GM10266 (cell line): ENCODE data around the gene PRSS21.
A peak's percentile ranks its signal among the peaks of the same experiment; 100 is the strongest.

Experiments used
- DNase-seq: peaks from one replicate; pipeline ENCODE4 v3.0.0; 2012; ENCODE audit errors: extremely low spot score
- CTCF ChIP-seq: IDR thresholded peaks from 2 replicates; pipeline ENCODE4 v1.5.1; 2012; ENCODE audit warnings: mild to moderate bottlenecking, low read depth; ENCODE audit not compliant: control insufficient read depth, insufficient read depth; ENCODE audit errors: missing control alignments

Gene PRSS21

DNA sequence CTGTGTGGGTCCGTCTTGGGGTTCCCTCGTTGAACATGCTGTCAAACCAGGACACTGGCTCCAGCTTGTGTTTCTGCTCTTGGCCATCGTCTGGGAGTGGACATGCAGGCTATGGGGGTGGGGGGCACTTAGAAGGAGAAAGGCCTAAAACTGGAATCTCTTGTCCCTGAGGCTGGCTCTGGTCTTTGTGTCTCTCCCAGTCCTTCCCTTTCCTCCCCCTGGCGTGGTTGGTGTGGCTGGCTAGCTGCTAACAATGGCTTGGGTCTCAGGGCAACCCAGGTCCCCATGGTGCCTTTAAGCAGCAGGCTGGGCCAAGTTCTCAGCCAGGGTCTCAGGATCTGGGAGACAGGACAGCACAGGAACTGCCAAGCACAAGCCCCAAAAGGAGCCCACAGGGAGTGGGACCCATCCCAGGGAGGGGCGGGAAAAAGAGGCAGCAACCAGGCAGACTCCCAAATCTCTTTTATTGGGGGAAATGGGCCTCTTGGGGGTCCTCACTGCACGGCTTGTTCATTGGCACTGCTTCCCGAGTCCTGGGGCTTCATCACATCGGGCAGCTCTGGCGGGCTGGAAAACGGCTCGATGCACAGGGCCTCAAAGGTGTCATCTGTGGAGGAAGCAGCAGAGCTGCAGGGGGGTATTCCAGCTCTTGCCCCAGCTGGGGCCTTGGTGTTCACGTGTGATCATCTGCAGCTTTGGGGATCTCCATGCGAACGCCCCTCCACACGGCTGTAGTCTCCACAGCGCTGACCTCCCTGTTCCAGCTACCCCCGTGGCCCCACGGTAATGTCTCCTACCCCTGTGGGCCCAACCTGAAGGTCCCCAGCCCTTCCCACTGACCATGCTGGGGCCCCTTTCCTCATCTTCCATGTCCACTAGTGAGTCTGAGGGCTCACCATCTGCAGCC, 45.3 kb upstream of the PRSS21 start:
- no peak for TF ChIP-seq CTCF

DNA sequence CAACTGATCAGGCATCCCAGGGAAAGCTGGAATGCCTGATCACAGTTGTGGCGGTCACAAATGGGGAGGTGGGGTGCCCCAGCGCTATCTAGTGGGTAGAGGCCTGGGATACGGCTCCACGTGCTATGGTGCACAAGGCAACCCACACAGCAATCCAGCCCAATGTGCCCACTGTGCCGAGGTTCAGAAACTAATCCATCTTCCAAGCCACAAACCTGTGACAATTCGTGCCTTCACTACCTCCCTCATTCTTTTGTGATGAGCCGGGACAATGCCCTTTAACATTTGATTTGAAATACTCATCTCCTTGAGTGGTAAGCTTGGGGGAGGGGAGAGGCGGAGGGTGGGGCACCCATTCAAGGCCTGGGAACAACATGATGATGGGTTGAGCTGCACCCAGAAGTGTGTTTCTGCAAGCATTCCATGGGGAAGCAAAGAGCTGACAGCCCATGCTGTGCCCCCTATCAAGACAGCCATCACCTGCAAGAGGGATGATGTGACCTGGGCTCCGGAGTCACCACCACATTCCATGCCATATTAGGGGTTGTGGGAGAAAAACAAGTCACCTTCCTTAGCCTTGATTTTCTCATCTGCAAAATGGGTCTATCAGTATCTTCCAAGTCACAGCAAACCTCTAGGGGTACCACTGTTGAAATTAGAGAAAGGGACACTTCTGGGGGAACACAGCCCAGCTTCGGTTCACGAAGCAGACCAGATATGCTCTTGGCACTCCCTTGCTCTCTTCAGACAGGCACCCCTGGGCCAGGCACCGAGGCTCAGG, 43.7 kb upstream of the PRSS21 start:
- no peak for TF ChIP-seq CTCF
- DNase-seq, result no peak

More for the DNA sequence above, 45.3 kb upstream of the PRSS21 start:
- DNase-seq, result no peak

- no peak for DNase-seq
- no peak for TF ChIP-seq CTCF
These were observed 42.7 kb upstream of the PRSS21 start for GRCh38 chr16:2774161-2774891.

DNA sequence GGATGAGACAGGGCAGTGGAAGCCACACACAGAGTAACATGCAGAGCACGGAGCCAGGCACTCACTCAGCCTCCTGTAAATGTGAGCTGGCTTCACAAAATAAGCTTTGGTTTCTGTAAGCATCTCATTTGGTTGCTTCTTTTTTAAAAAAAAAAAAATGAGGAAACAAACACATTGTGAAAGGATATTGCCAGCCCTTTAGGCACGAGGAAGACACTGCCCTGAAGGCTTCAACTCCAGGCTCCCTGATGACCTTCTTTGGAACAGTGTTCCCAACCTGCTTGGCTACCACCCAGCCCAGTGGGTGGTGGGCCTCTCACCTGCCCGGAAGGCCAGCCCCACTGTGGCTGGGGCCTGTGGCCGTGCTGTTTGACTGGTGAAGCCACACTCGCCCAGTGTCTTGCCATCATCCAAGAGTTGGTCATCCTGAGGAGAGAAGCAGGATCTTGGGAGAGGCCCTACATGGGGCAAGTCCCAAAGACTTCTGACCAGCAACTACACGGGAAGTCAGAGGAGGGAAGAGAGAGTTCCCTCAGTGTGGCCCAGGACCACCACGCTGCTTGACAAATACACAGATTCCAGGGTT, 41.8 kb upstream of the PRSS21 start:
- no peak for DNase-seq
- TF ChIP-seq CTCF, result no peak

- no peak for TF ChIP-seq CTCF
- no peak for DNase-seq
These were observed 41.1 kb upstream of the PRSS21 start for GRCh38 chr16:2775765-2776499.

DNA sequence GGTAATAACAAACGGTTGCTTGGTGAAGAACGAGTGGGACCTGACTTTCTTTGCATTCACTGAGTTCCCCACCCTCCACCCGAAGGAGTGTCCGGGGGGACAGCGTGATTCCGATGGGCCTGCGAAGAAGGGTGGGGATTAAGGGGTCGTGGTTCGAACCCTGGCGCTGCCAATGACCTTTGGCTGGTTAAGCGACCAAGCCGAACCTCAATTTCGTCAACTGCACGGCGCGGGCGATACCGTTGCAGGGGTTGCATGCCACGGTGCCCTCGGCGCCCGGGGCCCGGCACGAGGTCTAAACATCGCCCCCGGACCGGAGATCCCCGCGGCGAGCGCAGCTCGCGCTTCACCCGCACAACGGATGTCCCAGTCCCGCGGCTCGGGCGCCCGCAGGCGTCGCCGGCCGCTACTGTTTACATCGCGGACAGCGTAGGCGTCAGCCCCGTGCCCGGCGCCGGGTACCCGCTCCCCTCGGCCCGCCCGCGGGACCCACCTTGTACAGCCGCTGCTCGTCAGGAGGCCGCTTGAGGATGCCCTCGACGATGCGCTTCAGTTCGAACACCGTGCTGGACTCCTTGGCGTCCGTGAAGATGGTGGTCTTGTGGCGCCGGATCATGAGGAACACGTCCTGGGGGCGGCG, 40.4 kb upstream of the PRSS21 start:
- peak; percentile 60 for DNase-seq
- TF ChIP-seq CTCF, result no peak
